HepG2 (cell line): ENCODE results near the gene FBXL13. TPM values are rescaled to one million over a fixed set of nuclear protein-coding genes. Genes with fewer than 3 reads are reported as not detected.

Source experiments
- ATAC-seq: fragments of 200-7000 bp; cut with Tn5 transposase; 3 replicates; pipeline ENCODE4 v1.9.1; 2020; ENCODE audit warnings: mild to moderate bottlenecking, moderate library complexity
- BruUV-seq: library from RNA; stranded (reverse); fragments of 400-500 nt; replicated peaks from 2 replicates; lab custom pipeline; 2021; lab: Mats Ljungman, UMichigan
- CTCF ChIA-PET: fragments of 300-600 bp; formaldehyde crosslinking; extraction: SDS; loops from one replicate; lab custom pipeline; 2021; ENCODE audit warnings: low total read pairs, inconsistent platforms, low intra/inter-chr PET ratio; lab: Yijun Ruan, JAX
- POLR2A ChIA-PET: fragments of 350-600 bp; sonication (Branson Sonifier 250); formaldehyde crosslinking; loops from one replicate; lab custom pipeline; 2020; ENCODE audit warnings: antibody characterized with exemption, inconsistent platforms; lab: Yijun Ruan, JAX
- DNase-seq: peaks from one replicate; pipeline ENCODE4 v3.0.0-alpha.2; 2015; ENCODE audit warnings: low spot score
- FAIRE-seq: peaks from 3 replicates; lab custom pipeline; 2011; peaks lifted over from hg19 to GRCh38; lab: Jason Lieb, UNC
- H2AFZ ChIP-seq: one replicate; pipeline ENCODE4 v1.6.1; 2011; ENCODE audit warnings: low read length, inconsistent platforms
- H3K27ac ChIP-seq: fragments of 300-600 bp; 3 replicates; pipeline ENCODE4 v1.8.0; 2011; ENCODE audit warnings: mixed run types, mild to moderate bottlenecking, mixed read lengths, low read length, inconsistent platforms; ENCODE audit not compliant: insufficient read depth; ENCODE audit errors: extremely low read length
- H3K27me3 ChIP-seq, 2 experiments: fragments of 200-600 bp in 1 of 2; 2 replicates in 1 of 2; 3 replicates in 1 of 2; pipeline versions ENCODE4 v1.6.0 to v1.8.0; 2011; ENCODE audit warnings: low read length in 2 of 2, mild to moderate bottlenecking in 2 of 2, moderate library complexity in 2 of 2, inconsistent platforms in 1 of 2; ENCODE audit not compliant: insufficient read depth in 2 of 2, control insufficient read depth in 1 of 2
- H3K36me3 ChIP-seq, 2 experiments: fragments of 200-600 bp in 1 of 2; replicated peaks in 1 of 2; 2 replicates in 1 of 2; 3 replicates in 1 of 2; pipeline versions ENCODE4 v1.5.1 to v1.8.0; 2011; ENCODE audit warnings: low read length in 2 of 2, inconsistent platforms in 1 of 2; ENCODE audit not compliant: insufficient read depth in 2 of 2, control insufficient read depth in 1 of 2
- H3K4me1 ChIP-seq: 2 replicates; pipeline ENCODE4 v1.5.1; 2012; ENCODE audit warnings: low read length, inconsistent platforms; ENCODE audit not compliant: insufficient read depth
- H3K4me2 ChIP-seq: 2 replicates; pipeline ENCODE4 v1.6.0; 2011; ENCODE audit warnings: low read depth, low read length, inconsistent platforms
- H3K4me3 ChIP-seq, 3 experiments: fragments of 200-600 bp in 1 of 3; sonication (generic), shearing (Covaris generic) in 1 of 3; replicated peaks in 1 of 3; 2 replicates each; pipeline ENCODE4 v1.5.1; 2011 to 2016; ENCODE audit warnings: low read length in 3 of 3, inconsistent platforms in 2 of 3, low read depth in 2 of 3, mild to moderate bottlenecking in 2 of 3, control low read depth in 1 of 3, mixed read lengths in 1 of 3; ENCODE audit not compliant: insufficient read depth in 1 of 3
- H3K79me2 ChIP-seq: one replicate; pipeline ENCODE4 v1.6.1; 2011; ENCODE audit warnings: low read length, inconsistent platforms; ENCODE audit not compliant: insufficient read depth
- H3K9ac ChIP-seq: 2 replicates; pipeline ENCODE4 v1.6.0; 2011; ENCODE audit warnings: mild to moderate bottlenecking, low read depth, low read length, inconsistent platforms; ENCODE audit not compliant: insufficient read depth
- H3K9me3 ChIP-seq: 2 replicates; pipeline ENCODE4 v1.5.1; 2012; ENCODE audit warnings: mild to moderate bottlenecking, low read length
- H4K20me1 ChIP-seq: 2 replicates; pipeline ENCODE4 v1.6.0; 2011; ENCODE audit warnings: inconsistent platforms, mild to moderate bottlenecking, low read length, moderate library complexity; ENCODE audit not compliant: insufficient read depth
- FOSL1 ChIP-seq: sonication (generic); formaldehyde crosslinking; IDR thresholded peaks from 2 replicates; pipeline ENCODE4 v1.9.0; 2021; ENCODE audit warnings: missing genetic modification reagents, borderline replicate concordance
- HNRNPUL1 ChIP-seq: fragments of 200-400 bp; formaldehyde crosslinking; IDR thresholded peaks from 2 replicates; pipeline ENCODE4 v1.6.1; 2017; ENCODE audit warnings: low read depth, mild to moderate bottlenecking, low read length, moderate library complexity
- ISX ChIP-seq: sonication (generic); formaldehyde crosslinking; conservative IDR thresholded peaks from 2 replicates; pipeline ENCODE4 v1.5.0; 2020; ENCODE audit warnings: missing genetic modification reagents
- JUNB ChIP-seq: sonication (generic); formaldehyde crosslinking; IDR thresholded peaks from 2 replicates; pipeline ENCODE4 v1.8.0; 2022; ENCODE audit warnings: missing genetic modification reagents, mild to moderate bottlenecking, borderline replicate concordance
- KAT7 ChIP-seq: IDR thresholded peaks from 2 replicates; pipeline ENCODE4 v1.6.1; 2018; ENCODE audit warnings: borderline replicate concordance, missing compliant biosample characterization
- MAZ ChIP-seq, 2 experiments: sonication (generic) in 1 of 2; formaldehyde crosslinking in 1 of 2; IDR thresholded peaks; 2 replicates each; pipeline versions ENCODE4 v1.5.0 to v1.6.1; 2012 to 2020; ENCODE audit warnings: low read depth in 2 of 2, mild to moderate bottlenecking in 2 of 2, borderline replicate concordance in 1 of 2, improper control_type of control experiment in 1 of 2, low read length in 1 of 2, missing genetic modification reagents in 1 of 2, moderate library complexity in 1 of 2
- POGZ ChIP-seq: sonication (generic); formaldehyde crosslinking; IDR thresholded peaks from 2 replicates; pipeline ENCODE4 v1.4.0; 2020; ENCODE audit warnings: mild to moderate bottlenecking, missing genetic modification reagents
- SRSF1 ChIP-seq: fragments of 200-400 bp; formaldehyde crosslinking; optimal IDR thresholded peaks from 2 replicates; pipeline ENCODE3; 2017; ENCODE audit warnings: mild to moderate bottlenecking, low read depth, low read length, moderate library complexity
- TARDBP ChIP-seq: sonication (generic); formaldehyde crosslinking; IDR thresholded peaks from 2 replicates; pipeline ENCODE4 v1.8.0; 2022; ENCODE audit warnings: mild to moderate bottlenecking, missing genetic modification reagents
- ZFP82 ChIP-seq: sonication (generic); formaldehyde crosslinking; IDR thresholded peaks from 2 replicates; pipeline ENCODE4 v1.5.1; 2020; ENCODE audit warnings: mild to moderate bottlenecking, missing genetic modification reagents, borderline replicate concordance
- ZFP90 ChIP-seq: sonication (generic); formaldehyde crosslinking; IDR thresholded peaks from 2 replicates; pipeline ENCODE4 v1.8.0; 2022; ENCODE audit warnings: missing genetic modification reagents, mild to moderate bottlenecking, inconsistent platforms, borderline replicate concordance
- ZFY ChIP-seq: sonication (generic); formaldehyde crosslinking; IDR thresholded peaks from 2 replicates; pipeline ENCODE4 v1.4.0; 2020; ENCODE audit warnings: missing genetic modification reagents
- ZNF3 ChIP-seq: IDR thresholded peaks from 2 replicates; pipeline ENCODE4 v1.7.0; 2017; ENCODE audit warnings: inconsistent platforms
- ZNF333 ChIP-seq: sonication (generic); formaldehyde crosslinking; IDR thresholded peaks from 2 replicates; pipeline ENCODE4 v1.4.0; 2020; ENCODE audit warnings: mild to moderate bottlenecking, missing genetic modification reagents, borderline replicate concordance
- ZNF558 ChIP-seq: sonication (generic); formaldehyde crosslinking; IDR thresholded peaks from 2 replicates; pipeline ENCODE4 v1.9.0; 2022; ENCODE audit warnings: mild to moderate bottlenecking, missing genetic modification reagents, borderline replicate concordance
- ZSCAN30 ChIP-seq: sonication (generic); formaldehyde crosslinking; IDR thresholded peaks from 2 replicates; pipeline ENCODE4 v1.5.0; 2020; ENCODE audit warnings: mild to moderate bottlenecking, missing genetic modification reagents
- WGBS: methylation state at CpG from one replicate; pipeline ENCODE4 v1.1.6; 2017; ENCODE audit warnings: low lambda C conversion rate; 5-methylcytosine and 5-hydroxymethylcytosine counted together
- in situ Hi-C: cut with HindIII; loops from 2 replicates; pipeline ENCODE4 v1.10.0; 2017; ENCODE audit warnings: low pct_unique_long_range_greater_than_20kb; ENCODE audit not compliant: extremely low pct_ligation_motif_present
- intact Hi-C: fragments of 100-400 bp; cut with micrococcal nuclease; formaldehyde crosslinking; loops from one replicate; pipeline ENCODE4 v1.10.0; 2022; ENCODE audit not compliant: unreplicated experiment
- polyA plus RNA-seq, 8 experiments: library from polyadenylated mRNA; depleted of rRNA in 3 of 8; stranded (reverse) in 7 of 8; unstranded in 1 of 8; fragments of >200 nt; fragmentation: Illumina TruSeq in 4 of 8; extraction: Trizol in 4 of 8; gene quantifications; 2 replicates each; pipeline versions ENCODE4 v1.2.1 to v1.2.3, GENCODE V29; 2011 to 2016; ENCODE audit warnings: low read depth in 4 of 8, missing spikeins in 1 of 8, mixed read lengths in 1 of 8; ENCODE audit not compliant: insufficient read depth in 1 of 8
- total RNA-seq, 5 experiments: library from RNA; depleted of rRNA; stranded (reverse); fragments of >200 nt; fragmentation: Illumina TruSeq; extraction: Trizol; gene quantifications; 2 replicates each; pipeline ENCODE4 v1.2.3, GENCODE V29; 2016; ENCODE audit warnings: low read depth in 1 of 5
- TF ChIP-seq, protein P1 (sequence below): sonication (generic); formaldehyde crosslinking; conservative IDR thresholded peaks from 2 replicates; pipeline ENCODE4 v1.8.0; 2022; ENCODE audit warnings: missing genetic modification reagents
- TF ChIP-seq, protein P2 (sequence below): sonication (generic); formaldehyde crosslinking; IDR thresholded peaks from 2 replicates; pipeline ENCODE4 v1.4.0; 2020; ENCODE audit warnings: mild to moderate bottlenecking, missing genetic modification reagents

Gene FBXL13
- total and polyA plus RNA-seq, 2 of the 13 experiments (the other 11 are each of a cell fraction or from before 2014, with no cell fraction given), result 0.24 to 0.77 TPM

DNA sequence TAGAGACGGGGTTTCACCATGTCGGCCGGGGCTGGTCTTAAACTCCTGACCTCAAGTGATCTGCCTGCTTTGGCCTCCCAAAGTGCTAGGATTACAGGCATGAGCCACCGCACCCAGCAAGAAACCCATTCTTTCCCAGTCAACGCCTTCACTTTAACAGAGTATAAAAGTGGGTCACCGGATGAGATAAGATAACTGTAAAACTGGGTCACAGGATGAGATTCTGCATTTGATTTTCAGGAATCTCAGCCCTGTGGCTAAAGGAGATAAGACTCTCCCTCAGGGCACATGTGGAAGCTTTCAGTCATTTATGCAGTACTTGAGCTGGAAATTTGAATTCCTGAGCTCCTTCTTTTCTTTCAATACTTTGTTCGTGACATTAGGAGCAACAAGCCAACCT is 91.0 kb downstream of the FBXL13 start:
- DNase-seq, result no peak
- no peak for ATAC-seq
- Histone ChIP-seq H2AFZ (no peak overlapping the region), H3K4me3 (no peak overlapping the region), H3K27me3 (no peaks in the 10 kb centered on the region; a peak in 1 of 5 replicates), H3K4me1 (peaks cover under 1% of the 10 kb centered on the region; the same call in 1 of the 2 replicates), H3K27ac (no peak overlapping the region), H3K4me2 (no peak overlapping the region), H3K36me3 (no peaks in the 10 kb centered on the region), H3K9ac (no peak overlapping the region), H3K9me3 (no peaks in the 10 kb centered on the region), H4K20me1 (no peaks in the 10 kb centered on the region), H3K79me2 (no peaks in the 10 kb centered on the region)
- WGBS, result 59% methylated on average over 7 of the region's 7 CpGs
- intact Hi-C loops, result no loop called here
- BruUV-seq, result no TSS peak
- POLR2A ChIA-PET, result no interaction called here
- CTCF ChIA-PET, result no interaction called here
- in situ Hi-C loops, result no loop called here
- no peak for FAIRE-seq
- TF ChIP-seq ZFP82 (CRISPR knock-in tag) (no peak), ZNF558 (CRISPR knock-in tag) (no peak), JUNB (CRISPR knock-in tag) (no peak), ZFP90 (no peak), MAZ (IDR thresholded peaks at IDR 0.05; ENCODE audit: borderline replicate concordance, low read depth, low read length) (no peak), MAZ (CRISPR knock-in tag; IDR thresholded peaks at IDR 0.05; ENCODE audit: low read depth) (no peak), FOSL1 (CRISPR knock-in tag) (no peak), ISX (CRISPR knock-in tag) (no peak), POGZ (no peak), TARDBP (CRISPR knock-in tag) (no peak), ZNF333 (CRISPR knock-in tag) (no peak), HNRNPUL1 (no peak), ZNF3 (CRISPR knock-in tag) (no peak), SRSF1 (no peak), KAT7 (CRISPR knock-in tag) (no peak), ZSCAN30 (CRISPR knock-in tag) (no peak), ZFY (CRISPR knock-in tag) (no peak)
- TF ChIP-seq, protein P1, sequence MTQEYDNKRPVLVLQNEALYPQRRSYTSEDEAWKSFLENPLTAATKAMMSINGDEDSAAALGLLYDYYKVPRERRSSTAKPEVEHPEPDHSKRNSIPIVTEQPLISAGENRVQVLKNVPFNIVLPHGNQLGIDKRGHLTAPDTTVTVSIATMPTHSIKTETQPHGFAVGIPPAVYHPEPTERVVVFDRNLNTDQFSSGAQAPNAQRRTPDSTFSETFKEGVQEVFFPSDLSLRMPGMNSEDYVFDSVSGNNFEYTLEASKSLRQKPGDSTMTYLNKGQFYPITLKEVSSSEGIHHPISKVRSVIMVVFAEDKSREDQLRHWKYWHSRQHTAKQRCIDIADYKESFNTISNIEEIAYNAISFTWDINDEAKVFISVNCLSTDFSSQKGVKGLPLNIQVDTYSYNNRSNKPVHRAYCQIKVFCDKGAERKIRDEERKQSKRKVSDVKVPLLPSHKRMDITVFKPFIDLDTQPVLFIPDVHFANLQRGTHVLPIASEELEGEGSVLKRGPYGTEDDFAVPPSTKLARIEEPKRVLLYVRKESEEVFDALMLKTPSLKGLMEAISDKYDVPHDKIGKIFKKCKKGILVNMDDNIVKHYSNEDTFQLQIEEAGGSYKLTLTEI (CRISPR knock-in tag), result no peak
- TF ChIP-seq, protein P2, sequence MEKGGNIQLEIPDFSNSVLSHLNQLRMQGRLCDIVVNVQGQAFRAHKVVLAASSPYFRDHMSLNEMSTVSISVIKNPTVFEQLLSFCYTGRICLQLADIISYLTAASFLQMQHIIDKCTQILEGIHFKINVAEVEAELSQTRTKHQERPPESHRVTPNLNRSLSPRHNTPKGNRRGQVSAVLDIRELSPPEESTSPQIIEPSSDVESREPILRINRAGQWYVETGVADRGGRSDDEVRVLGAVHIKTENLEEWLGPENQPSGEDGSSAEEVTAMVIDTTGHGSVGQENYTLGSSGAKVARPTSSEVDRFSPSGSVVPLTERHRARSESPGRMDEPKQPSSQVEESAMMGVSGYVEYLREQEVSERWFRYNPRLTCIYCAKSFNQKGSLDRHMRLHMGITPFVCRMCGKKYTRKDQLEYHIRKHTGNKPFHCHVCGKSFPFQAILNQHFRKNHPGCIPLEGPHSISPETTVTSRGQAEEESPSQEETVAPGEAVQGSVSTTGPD, result no peak
